ENCODE data around the gene OPRL1.
"Not testable (repeated sequence)": the region's sequence is repeated elsewhere in the genome, so short reads cannot be mapped to it uniquely, and the experiment has no call there.

The OPRL1 gene

GRCh38 chr20:64083378-64083803 is 3.5 kb downstream of the OPRL1 start:
- DNase-seq (ENCODE audit: extremely low read depth in 1 of 2, low read depth in 1 of 2), result peak in 1 of 2 donors; percentile 63

GRCh38 chr20:64083804-64084684 is 4.2 kb downstream of the OPRL1 start, which contains the start of gene LKAAEAR1:
Gene LKAAEAR1, minus strand, starts transcription at chr20:64084398. Its CDS starts 179 bp downstream, at chr20:64084219.
- no peak for DNase-seq (ENCODE audit: extremely low read depth in 1 of 2, low read depth in 1 of 2)

- no peak for DNase-seq (ENCODE audit: extremely low read depth in 1 of 2, low read depth in 1 of 2)
Measured at GRCh38 chr20:64084685-64085152, 4.8 kb downstream of the OPRL1 start.

- DNase-seq (ENCODE audit: extremely low read depth in 1 of 2, low read depth in 1 of 2), result no peak
Measured at GRCh38 chr20:64086801-64087200, 6.9 kb downstream of the OPRL1 start.

- not testable (repeated sequence) for DNase-seq (ENCODE audit: extremely low read depth in 1 of 2, low read depth in 1 of 2)
Measured at GRCh38 chr20:64087226-64087825, 7.4 kb downstream of the OPRL1 start.

- not testable (repeated sequence) for DNase-seq (ENCODE audit: extremely low read depth in 1 of 2, low read depth in 1 of 2)
Measured at GRCh38 chr20:64088586-64088985, 8.7 kb downstream of the OPRL1 start.

- no peak for DNase-seq (ENCODE audit: extremely low read depth in 1 of 2, low read depth in 1 of 2)
Measured at GRCh38 chr20:64090165-64090564, 10.3 kb downstream of the OPRL1 start.

- no peak for DNase-seq (ENCODE audit: extremely low read depth in 1 of 2, low read depth in 1 of 2)
Measured at GRCh38 chr20:64091340-64091739, 11.5 kb downstream of the OPRL1 start.

- no peak for DNase-seq (ENCODE audit: extremely low read depth in 1 of 2, low read depth in 1 of 2)
Measured at GRCh38 chr20:64091770-64092169, 11.9 kb downstream of the OPRL1 start.

GRCh38 chr20:64092258-64093012 is 12.6 kb downstream of the OPRL1 start:
- DNase-seq (ENCODE audit: extremely low read depth in 1 of 2, low read depth in 1 of 2), result no peak

- no peak for DNase-seq (ENCODE audit: extremely low read depth in 1 of 2, low read depth in 1 of 2)
Measured at GRCh38 chr20:64093013-64093503, 13.2 kb downstream of the OPRL1 start.

GRCh38 chr20:64095455-64095854 is 15.6 kb downstream of the OPRL1 start:
- no peak for DNase-seq (ENCODE audit: extremely low read depth in 1 of 2, low read depth in 1 of 2)

GRCh38 chr20:64095927-64096326 is 16.0 kb downstream of the OPRL1 start:
- DNase-seq (ENCODE audit: extremely low read depth in 1 of 2, low read depth in 1 of 2), result no peak

GRCh38 chr20:64096535-64096934 is 16.7 kb downstream of the OPRL1 start:
- DNase-seq (ENCODE audit: extremely low read depth in 1 of 2, low read depth in 1 of 2), result no peak

GRCh38 chr20:64098471-64099013 is 18.7 kb downstream of the OPRL1 start:
- DNase-seq (ENCODE audit: extremely low read depth in 1 of 2, low read depth in 1 of 2), result no peak

- DNase-seq (ENCODE audit: extremely low read depth in 1 of 2, low read depth in 1 of 2), result no peak
Measured at GRCh38 chr20:64099086-64099786, 19.4 kb downstream of the OPRL1 start.

GRCh38 chr20:64099880-64100565 is 20.1 kb downstream of the OPRL1 start:
- no peak for DNase-seq (ENCODE audit: extremely low read depth in 1 of 2, low read depth in 1 of 2)

GRCh38 chr20:64100566-64100888 is 20.6 kb downstream of the OPRL1 start:
- no peak for DNase-seq (ENCODE audit: extremely low read depth in 1 of 2, low read depth in 1 of 2)

GRCh38 chr20:64100946-64101688 is 21.2 kb downstream of the OPRL1 start:
- no peak for DNase-seq (ENCODE audit: extremely low read depth in 1 of 2, low read depth in 1 of 2)

All from stimulated activated CD8-positive, alpha-beta memory T cell treated with anti-CD3 and anti-CD28 coated beads, Interleukin-7, amount 100 ng/mL, for 48 hours (primary cell).